Kidney epithelial cell (primary cell): ENCODE results near the gene ST6GAL1. TPM values are rescaled to one million over a fixed set of nuclear protein-coding genes. Genes with fewer than 3 reads are reported as not detected.

Experiments
- DNase-seq: peaks from one replicate; pipeline ENCODE4 v3.0.0-alpha.2; 2010; ENCODE audit warnings: low read depth
- H3K27me3 ChIP-seq: 2 replicates; pipeline ENCODE4 v1.6.0; 2011; ENCODE audit warnings: low read length; ENCODE audit not compliant: control insufficient read depth, insufficient read depth
- H3K36me3 ChIP-seq: 2 replicates; pipeline ENCODE4 v1.5.1; 2011; ENCODE audit warnings: low read length; ENCODE audit not compliant: control insufficient read depth, insufficient read depth
- H3K4me3 ChIP-seq: 2 replicates; pipeline ENCODE4 v1.5.1; 2011; ENCODE audit warnings: low read depth, mild to moderate bottlenecking, control low read depth, low read length
- total RNA-seq: library from RNA; depleted of rRNA; stranded (reverse); fragments of >200 nt; gene quantifications from 2 replicates; pipeline ENCODE4 v1.2.3, GENCODE V29; 2015
- TF ChIP-seq, protein P1 (sequence below): IDR thresholded peaks from 2 replicates; pipeline ENCODE4 v1.5.1; 2011; ENCODE audit warnings: mild to moderate bottlenecking, moderate library complexity, low read length, control low read depth, inconsistent platforms; ENCODE audit not compliant: insufficient read depth, poor library complexity, severe bottlenecking

The ST6GAL1 gene
- total RNA-seq, 1 donor from 2014 or later, result 44.7 TPM

DNA sequence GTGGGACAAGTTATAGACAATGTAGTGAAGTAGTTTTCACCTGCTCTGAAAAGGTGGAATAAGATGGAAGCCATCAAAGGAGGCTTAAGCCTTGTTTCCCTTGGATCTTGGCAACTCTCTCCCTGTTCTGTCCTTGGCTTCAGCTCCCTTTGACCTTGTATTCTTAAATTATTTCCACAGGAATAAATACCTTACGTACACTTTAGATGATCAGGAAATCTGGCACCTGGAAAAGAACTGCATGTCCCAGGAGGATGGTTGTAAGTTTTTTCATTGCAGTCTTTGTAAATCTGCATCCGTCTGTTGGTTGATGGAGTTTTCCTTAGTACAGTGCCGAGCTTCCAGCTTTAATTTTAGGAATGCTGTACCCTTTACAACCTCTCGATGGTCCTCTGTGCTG lies 11.8 kb downstream of the ST6GAL1 start:
- TF ChIP-seq, protein P1, sequence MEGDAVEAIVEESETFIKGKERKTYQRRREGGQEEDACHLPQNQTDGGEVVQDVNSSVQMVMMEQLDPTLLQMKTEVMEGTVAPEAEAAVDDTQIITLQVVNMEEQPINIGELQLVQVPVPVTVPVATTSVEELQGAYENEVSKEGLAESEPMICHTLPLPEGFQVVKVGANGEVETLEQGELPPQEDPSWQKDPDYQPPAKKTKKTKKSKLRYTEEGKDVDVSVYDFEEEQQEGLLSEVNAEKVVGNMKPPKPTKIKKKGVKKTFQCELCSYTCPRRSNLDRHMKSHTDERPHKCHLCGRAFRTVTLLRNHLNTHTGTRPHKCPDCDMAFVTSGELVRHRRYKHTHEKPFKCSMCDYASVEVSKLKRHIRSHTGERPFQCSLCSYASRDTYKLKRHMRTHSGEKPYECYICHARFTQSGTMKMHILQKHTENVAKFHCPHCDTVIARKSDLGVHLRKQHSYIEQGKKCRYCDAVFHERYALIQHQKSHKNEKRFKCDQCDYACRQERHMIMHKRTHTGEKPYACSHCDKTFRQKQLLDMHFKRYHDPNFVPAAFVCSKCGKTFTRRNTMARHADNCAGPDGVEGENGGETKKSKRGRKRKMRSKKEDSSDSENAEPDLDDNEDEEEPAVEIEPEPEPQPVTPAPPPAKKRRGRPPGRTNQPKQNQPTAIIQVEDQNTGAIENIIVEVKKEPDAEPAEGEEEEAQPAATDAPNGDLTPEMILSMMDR, result no peak
- Histone ChIP-seq H3K4me3 (no peak overlapping the region), H3K36me3 (peaks cover 4% of the 10 kb centered on the region), H3K27me3 (no peaks in the 10 kb centered on the region)
- DNase-seq, result no peak

DNA sequence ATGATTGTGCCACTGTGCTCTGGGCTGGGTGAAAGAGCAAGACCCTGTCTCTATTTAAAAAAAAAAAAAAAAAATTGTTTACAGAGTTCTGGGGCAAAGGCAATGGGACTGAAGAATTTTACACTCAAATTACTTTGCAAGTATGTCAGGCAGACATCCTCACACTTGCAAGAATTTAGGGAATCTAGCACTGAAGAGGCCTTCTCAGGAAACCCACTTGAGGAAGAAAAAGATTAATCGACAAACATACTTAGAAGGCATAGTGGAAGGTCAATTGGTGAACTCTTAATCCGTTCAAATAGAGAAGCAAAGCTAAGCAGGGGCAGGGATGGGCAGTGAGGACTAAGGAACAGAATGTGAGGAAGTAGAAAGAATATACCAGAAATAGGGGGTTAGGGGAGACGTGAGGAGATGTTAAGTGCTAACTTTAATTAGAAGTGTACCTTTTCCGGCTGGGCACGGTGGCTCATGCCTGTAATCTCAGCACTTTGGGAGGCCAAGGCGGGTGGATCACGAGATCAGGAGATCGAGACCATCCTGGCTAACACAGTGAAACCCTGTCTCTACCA lies 15.0 kb downstream of the ST6GAL1 start:
- Histone ChIP-seq H3K4me3 (no peak overlapping the region), H3K36me3 (peaks cover 4% of the 10 kb centered on the region), H3K27me3 (no peaks in the 10 kb centered on the region)
- DNase-seq, result no peak
- TF ChIP-seq, protein P1, result no peak

DNA sequence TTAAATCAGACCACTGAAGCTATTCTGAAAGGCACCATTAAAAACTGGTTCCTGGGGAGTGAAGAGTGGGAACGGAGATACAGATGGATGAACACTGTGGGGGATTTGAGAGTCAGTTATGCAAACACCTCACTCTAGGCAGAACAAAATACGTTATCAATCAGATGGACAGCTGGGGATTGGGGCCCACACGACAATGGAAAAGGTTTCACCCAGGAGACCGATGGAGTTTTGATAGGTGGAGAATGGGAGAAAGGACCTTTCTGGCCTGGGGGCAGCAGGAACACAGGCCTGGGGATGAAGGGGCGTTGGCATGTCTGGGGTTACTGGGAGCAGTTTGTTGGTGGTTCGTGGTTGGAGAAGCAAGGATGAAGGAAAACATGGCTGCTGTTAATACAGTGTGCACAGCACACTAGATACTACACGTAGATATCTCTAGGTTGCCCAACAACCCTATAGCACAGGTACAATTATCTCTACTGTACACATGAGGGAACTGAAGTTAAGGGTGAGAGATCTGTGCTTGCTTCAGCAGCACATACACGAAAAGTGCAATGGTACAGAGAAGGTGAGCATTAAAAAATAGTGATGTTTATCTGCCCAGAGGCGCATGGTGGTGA lies 16.5 kb downstream of the ST6GAL1 start:
- Histone ChIP-seq H3K4me3 (no peak overlapping the region), H3K27me3 (no peaks in the 10 kb centered on the region), H3K36me3 (peaks cover 4% of the 10 kb centered on the region)
- TF ChIP-seq, protein P1, result no peak
- DNase-seq, result no peak

DNA sequence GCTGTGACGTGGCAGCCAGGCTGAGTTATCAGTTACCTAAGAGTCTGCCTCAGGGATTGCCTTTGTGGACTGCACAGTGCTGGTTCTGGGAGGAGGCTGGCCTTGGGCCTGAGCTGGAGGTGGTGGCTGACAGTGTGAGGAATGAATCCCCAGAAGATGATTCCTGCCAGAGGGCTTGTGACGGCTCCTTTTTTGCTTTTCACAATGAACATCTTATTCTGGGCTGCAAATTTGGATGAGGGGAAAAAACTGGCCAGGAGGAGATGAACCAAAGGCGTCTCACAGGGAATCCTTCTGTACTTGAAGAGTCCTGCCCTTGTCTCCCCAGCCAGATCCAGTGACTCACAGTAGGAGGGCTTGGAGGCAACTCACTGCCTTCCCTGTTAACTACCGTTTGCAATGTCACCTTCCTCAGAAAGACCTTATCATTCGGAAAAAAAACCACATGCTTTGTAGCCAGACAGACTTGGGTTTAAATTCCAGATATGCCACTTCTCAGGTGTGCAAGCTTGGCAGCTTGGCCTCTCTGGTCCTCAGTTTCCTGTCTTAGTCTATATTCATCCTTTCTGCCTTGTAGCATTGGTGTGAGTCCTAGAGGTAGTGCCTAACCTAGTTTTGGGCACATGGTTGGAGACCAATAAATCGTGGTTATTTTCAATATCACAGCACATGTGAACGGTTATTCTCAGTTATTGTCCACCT lies 19.1 kb downstream of the ST6GAL1 start:
- Histone ChIP-seq H3K36me3 (peaks cover 1% of the 10 kb centered on the region), H3K27me3 (no peaks in the 10 kb centered on the region), H3K4me3 (no peak overlapping the region)
- TF ChIP-seq, protein P1, result no peak
- no peak for DNase-seq

DNA sequence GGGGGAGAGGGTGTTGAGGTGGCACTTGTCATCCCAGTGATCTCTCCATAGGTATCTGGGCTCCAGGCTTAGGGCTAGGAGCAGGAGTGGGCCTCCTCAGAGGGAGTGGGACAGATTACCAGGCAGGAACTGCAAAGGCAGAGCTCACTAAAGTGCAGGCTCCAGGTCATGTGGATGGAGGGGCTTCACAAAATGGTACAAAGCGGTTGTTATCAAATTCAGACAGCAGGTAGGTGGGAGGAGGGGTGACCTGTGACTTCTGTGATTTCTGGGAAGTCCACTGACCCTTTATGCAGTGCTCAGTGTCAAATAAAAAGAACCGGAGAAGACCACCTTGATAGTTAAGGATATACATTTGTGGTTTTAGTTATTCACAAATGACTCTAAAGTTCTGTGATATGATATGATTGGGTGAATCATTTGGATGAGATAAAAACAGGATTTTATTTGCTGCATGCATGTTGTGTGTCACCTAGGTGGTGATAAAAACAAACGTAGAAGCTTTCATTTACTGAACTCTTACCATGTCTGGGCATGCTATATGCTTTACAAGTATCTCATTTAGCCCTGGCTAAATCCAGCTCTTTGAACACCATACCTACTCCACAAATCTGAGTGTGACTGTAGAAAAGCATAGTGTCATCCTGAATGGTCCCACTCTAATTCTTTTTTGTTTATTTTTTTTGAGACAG lies 20.2 kb downstream of the ST6GAL1 start:
- Histone ChIP-seq H3K27me3 (no peaks in the 10 kb centered on the region), H3K36me3 (no peaks in the 10 kb centered on the region), H3K4me3 (no peak overlapping the region)
- TF ChIP-seq, protein P1, result no peak
- no peak for DNase-seq
